CD4-positive, alpha-beta T cell treated with Interleukin-2 at 100 ng/mL for 4 hours (primary cell): Measurements from ENCODE around the gene CEP70.
"Not testable (repeated sequence)": the region's sequence is repeated elsewhere in the genome, so short reads cannot be mapped to it uniquely, and the experiment has no call there.

Experiments used
- DNase-seq: peaks from one replicate; pipeline ENCODE4 v3.0.0-alpha.2; 2020; ENCODE audit warnings: low spot score

Gene CEP70

DNA sequence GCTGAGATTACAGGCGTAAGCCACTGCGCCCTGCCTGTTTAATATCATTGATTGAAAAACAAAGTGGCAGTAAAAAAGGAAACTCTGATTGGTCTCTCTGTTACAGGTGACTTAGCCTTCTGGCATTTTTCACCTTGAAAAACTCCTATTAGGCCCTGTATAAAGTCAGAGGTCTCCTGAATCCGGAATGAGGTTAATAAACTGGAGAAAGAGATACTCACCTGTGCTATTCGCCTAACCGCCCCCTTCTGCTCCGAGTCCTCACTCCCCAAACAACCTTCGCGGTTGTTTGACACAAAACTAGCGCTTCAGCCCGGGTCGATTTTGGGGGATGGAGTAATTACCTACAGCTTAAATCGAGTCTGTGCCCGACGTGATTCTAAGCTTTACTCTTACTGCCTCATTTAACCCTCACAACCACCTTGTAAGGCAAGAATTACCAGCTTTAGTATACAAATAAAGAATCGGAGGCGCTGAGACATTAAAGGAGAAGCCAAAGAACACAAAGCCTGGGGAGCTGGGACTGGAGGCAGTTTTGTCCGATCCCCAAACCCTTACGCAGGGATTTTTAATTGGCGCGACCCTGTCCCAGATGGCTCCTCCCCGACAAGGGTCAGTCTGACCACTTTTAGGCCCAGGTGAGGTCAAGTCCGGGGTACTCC lies 441 bp downstream of the CEP70 start:
- DNase-seq = no peak

DNA sequence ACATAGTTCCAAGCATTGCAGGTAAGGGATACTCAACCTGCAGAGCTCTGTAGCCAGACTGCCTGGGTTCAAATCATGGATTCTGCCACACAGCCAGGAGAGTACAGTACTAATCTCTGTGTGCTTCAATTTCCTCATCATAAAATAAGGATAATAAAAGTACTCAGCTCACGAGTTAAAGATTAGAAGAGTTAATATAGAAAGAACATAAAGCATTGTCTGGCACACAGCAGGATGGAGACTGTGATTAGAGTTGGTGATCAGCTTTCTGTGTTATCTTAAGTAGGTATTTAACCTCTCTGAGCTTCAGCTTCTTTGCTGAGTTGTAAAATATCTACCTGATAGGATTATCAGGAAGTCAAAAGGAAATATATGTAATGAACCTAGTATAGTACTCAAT lies 2.7 kb downstream of the CEP70 start:
- DNase-seq = no peak

DNA sequence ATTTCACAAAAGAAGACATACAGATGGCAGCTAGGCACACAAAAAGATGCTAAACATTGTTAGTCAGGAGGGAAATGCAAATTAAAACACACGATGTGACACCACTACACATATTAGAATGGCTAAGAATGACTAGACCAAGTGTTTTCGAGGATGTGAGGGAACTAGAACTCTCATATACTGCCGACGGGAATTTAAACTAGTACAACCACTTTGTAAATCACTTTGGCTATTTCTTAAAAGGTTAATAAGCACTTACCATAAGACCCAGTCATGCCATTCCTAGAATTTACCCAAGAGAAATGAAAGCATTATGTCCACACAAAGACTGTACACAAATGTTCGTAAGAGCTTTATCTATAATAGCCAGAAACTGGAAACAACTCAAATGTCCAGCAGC lies 5.6 kb downstream of the CEP70 start:
- DNase-seq = no peak

DNA sequence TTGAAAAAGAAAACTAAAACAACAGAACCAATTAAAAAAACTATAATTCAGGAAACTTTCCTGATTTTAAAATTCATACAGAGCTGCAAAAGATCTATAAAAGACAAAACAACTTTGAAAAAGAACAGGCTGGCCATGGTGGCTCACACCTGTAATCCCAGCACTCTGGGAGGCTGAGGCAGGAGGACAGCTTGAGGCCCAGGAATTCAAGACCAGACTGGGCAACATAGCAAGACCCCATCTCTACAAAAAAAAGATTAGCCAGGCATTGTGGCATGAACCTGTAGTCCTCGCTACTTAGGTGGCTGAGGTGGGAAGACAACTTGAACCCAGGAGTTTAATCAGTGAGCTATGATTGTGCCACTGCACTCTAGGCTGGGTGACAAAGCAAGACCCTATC lies 6.7 kb downstream of the CEP70 start:
- no peak for DNase-seq

DNA sequence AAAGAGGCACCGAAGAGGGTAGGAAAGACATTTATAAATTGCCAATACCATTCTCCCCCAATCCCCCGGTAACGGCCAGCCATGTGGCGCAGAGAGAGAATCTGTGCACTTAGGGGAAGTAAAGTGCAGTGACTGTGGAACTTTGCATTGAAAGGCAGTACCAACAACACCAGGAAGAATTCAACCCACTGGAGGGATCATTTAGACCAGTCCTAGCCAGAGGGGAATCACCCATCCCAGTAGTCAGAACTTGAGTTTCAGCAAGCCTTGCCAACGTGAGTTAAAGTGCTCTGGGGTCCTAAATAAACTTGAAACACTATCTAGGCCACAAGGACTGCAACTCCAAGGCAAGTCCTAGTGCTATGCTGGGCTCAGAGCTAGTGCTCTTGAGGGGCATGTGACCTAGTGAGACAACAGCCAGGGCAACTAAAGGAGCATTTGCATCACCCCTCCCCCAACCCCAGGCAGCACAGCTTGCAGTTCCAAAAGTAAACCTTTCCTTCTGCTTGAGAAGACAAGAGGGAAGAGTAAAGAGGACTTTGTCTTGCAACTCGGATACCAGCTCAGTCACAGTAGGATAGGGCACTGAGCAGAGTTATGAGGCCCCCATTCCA lies 15.0 kb downstream of the CEP70 start:
- no peak for DNase-seq

DNA sequence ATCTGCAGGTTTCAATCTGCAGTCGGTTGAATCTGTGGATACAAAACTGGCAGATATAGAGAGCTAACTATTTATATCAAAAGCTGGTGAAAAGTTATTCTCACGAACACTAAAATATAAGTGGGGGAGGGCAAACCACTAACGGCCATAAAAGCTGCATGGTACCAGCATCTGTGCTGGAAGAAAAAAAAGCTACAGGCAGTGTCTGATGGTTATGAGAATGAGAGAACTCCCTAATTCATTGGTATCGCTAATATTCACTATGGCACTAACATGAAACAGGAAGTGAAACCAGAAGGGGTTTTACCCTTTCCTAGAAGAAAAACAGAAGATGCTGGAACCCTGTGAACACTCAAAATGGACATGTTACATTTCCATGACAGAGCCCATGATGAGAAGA lies 15.9 kb downstream of the CEP70 start:
- DNase-seq = no peak

DNA sequence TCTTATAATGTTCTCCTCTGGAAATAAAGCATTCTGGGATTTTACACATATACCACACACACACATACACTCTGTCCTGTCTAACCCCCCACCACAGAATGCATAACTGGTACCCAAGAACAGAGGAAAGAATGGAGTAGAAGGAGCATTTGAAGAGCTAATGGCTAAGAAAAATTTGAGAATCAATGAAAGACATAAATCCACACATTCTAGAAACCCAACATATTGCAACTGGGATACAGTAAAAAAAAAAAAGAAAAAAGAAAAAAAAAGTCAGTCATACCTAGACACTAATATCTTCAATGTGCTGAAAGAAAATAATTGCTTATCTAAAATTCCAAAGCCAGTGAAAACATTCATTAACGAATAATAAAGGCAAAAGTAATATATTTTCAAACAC lies 20.9 kb downstream of the CEP70 start:
- DNase-seq = no peak

DNA sequence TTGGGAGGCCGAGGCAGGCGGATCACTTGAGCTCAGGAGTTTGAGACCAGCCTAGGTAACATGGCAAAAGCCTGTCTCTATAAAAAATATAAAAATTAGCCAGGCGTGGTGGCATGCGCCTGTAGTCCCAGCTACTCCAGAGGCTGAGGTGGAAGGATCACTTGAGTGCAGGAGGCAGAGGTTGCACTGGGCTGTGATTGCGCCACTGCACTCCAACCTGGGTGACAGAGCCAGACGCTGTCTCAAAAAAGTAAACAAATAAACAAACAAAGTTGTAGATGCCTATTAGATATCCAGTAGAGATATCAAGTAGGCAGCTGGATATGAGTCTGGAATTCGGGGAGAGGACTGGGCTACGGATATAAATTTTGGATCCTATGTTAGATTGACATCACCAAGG lies 24.4 kb downstream of the CEP70 start:
- not testable (repeated sequence) for DNase-seq

DNA sequence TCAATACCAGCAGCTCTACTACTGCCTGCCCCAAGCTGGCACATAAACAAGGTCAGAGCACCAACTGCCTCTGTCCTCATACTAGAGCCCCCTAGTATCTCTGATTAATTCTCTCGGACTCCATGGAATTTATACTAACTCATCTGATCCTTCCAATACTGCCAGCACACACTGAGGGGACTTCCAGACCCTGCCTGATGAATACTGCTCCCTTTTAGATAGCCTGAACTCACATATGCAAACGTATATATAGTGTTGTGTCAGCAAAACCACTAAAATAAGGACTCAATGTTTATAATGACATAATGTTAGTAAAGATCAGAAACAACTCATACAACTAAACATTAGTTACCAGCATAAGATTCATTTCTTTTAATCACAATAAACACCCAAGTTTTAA lies 25.0 kb downstream of the CEP70 start:
- DNase-seq = no peak

DNA sequence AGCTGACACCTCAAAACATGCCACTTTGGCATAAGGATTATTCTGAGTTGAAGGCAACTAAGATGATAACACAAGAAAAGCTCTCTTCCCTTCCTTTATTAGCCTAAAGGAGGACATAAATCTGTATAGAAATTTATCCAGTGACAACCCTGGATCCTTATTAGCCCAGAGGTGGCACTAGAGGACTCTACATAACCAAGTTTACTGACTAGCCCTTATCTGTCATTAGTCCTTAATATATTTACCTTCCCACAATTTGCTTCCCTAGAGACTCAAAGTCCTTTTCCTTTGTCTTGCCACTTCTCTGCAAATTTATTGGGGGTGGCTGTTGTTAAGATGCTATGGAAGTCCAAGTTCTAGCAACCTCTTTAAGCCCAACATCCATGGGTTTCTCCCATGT lies 26.7 kb downstream of the CEP70 start:
- DNase-seq = no peak

DNA sequence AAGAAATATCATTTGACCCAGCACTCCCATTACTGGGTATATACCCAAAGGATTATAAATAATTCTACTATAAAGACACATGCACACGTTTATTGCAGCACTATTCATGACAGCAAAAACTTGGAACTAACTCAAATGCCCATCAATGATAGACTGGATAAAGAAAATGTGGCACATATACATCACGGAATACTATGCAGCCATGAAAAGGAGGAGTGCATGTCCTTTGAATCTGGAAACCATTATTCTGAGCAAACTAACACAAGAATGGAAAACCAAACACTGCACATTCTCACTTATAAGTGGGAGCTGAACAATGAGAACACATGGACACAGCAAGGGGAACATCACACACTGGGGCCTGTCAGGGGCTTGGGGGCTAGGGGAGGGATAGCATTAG lies 27.8 kb downstream of the CEP70 start:
- DNase-seq = not testable (repeated sequence)

DNA sequence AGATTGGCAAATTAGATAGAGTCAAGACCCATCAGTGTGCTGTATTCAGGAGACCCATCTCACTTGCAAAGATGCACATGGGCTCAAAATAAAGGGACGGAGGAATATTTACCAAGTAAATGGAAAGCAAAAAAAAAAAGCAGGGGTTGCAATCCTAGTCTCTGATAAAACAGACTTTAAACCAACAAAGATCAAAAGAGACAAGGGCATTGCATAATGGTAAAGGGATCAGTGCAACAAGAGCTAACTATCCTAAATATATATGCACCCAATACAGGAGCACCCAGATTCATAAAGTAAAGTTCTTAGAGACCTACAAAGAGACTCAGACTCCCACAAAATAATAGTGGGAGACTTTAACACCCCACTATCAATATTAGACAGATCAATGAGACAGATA lies 31.2 kb downstream of the CEP70 start:
- DNase-seq = not testable (repeated sequence)

DNA sequence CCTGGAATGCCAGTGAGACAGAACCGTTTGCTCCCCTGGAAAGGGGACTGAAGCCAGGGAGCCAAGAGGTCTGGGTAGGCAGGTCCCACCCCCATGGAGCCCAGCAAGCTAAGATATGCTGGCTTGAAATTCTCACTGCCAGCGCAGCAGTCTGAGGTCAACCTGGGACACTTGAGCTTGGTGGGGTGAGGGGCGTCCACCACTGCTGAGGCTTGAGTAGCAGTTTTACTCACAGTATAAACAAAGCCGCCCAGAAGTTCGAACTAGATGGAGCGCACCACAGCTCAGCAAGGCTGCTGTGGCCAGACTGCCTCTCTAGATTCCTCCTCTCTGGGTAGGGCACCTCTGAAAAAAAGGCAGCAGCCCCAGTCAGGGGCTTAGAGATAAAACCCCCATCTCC lies 33.6 kb downstream of the CEP70 start:
- no peak for DNase-seq

DNA sequence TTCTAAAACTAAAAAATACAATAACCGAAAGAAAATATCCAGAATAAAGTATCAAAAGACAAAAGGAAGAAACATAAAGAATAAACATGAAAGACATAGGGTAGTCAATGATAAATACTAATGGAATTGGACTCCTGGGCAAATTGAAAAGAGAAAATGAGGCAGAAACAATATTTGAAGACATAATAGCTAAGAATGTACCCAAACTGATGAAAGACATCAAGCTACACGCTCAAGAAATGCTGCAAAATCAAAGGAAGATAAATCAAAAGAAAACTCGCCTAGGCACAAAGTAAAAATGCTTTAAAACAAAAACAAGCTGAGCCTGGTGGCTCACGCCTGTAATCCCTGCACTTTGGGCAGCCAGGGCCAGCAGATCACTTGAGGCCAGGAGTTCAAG lies 34.9 kb downstream of the CEP70 start:
- no peak for DNase-seq

DNA sequence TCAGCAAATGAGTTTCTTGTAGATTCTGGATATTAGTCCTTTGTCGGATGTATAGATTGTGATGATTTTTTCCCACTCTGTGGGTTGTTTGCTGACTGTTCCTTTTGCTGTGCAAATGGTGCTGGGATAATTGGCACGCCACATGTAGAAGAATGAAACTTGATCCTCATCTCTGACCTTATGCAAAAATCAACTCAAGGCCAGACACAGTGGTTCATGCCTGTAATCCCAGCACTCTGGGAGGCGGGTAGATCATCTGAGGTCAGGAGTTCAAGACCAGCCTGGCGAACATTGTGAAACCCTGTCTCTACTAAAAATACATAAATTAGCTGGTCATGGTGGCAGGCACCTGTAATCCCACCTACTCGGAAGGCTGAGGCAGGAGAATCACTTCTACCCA lies 39.3 kb downstream of the CEP70 start:
- DNase-seq = not testable (repeated sequence)

DNA sequence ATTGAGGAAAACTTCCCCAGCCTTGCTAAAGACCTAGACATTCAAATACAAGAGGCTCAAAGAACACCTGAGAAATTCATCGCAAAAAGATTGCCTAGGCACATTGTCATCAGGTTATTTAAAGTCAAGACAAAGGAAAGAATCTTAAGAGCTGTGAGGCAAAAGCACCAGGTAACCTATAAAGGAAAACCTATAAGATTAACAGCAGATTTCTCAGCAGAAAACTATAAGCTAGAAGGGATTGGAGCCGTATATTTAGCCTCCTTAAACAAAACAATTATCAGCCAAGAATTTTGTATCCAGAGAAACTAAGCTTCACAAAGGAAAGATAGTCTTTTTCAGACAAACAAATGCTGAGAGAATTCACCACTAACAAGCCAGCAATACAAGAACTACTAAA lies 43.1 kb downstream of the CEP70 start:
- not testable (repeated sequence) for DNase-seq

DNA sequence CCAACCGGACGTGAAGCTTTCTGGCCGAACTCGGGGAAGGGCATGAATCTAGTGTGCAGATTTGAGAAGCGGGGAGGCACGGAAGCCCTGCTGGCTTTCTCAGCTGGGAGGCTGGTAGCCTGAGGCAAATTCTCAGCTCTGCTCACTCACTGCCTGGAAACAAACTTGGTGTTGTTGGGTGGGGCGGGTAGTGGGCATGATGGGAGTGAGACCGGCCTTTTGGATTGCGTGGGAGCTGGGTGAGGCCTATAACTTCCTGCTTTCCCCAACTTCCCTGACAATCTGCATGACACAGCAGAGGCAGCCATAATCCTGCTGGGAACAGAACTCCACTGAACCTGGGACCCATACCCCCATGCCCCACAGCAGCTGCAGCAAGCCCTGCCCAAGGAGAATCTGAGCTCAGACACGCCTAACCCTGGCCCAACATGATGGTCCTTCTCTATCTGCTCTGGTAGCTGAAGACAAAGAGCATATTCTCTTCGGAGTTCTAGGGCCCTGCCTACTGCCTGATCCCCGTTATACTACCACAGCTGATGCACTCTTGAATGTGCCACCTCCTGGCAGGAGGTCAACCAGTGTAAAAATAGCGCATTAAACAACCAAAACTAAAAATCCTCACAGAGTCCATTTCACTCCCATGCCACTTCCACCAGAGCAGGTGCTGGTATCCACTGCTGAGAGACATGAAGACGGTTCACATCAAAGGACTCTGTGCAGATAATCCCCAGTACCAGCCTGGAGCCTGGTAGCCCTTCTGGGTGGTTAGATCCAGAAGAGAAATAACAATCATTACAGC lies 44.7 kb downstream of the CEP70 start:
- no peak for DNase-seq

DNA sequence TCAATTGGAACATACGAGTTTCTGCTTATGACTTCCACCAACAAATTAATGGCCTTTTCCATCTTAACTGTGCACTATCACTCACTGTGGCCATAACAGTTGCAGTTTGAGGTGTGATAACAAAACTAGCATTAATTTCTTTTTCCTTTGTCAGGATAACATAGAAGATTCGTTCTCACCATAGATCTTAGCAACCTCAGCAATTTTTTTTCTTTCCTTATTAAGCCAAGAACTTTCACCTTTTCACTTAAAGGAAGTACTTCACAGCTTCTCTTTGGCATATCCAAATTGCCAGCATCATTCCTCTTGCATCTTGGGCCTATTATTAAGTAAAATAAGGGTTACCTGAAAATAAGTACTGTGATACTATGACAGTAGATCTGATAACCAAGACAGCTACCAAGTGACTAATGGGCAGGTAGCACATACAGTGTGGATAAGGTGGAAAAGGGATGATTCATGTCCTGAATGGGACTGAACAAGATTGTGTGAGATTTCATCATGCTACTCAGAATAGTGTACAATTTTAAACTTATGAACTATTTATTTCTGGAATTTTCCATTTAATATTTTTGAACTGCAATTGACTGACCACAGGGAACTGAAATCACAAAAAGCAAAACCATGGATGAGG lies 46.6 kb downstream of the CEP70 start:
- no peak for DNase-seq

DNA sequence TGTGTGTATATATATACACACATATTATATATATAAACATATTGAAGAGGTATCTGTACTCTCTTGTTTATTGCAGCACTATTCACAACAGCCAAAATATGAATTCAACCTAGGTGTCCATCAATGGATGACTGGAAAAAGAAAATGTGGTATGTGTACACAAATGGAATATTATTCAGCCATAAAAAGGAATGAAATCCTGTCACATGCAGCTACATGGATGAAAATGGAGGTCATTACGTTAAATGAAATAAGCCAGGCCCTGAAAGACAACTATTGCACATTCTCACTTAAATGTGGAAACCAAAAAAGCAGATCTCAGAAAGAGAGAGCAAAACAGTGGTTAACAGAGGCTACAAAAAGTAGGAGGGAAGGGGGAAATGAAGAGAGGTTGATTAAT lies 49.5 kb downstream of the CEP70 start:
- DNase-seq = no peak

DNA sequence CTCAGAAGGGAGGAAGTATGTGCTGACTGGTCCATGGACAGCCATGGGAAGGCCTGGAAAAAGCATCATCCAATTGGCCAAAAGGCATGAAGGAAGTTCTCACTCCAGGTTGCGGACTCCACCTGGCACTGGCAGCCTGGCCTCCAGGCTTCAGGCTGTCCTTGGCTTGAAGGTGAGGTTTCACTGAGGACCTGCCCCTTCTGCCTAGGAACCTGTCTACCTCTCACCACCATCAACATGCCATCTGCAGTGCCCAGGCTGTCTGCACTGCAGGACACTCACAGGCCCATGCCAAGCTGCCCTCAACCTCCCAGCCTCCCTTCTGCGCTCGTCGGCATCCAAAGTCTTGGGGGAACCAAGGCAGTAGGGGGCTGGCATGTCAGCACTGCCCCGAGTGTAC lies 51.1 kb downstream of the CEP70 start:
- no peak for DNase-seq

DNA sequence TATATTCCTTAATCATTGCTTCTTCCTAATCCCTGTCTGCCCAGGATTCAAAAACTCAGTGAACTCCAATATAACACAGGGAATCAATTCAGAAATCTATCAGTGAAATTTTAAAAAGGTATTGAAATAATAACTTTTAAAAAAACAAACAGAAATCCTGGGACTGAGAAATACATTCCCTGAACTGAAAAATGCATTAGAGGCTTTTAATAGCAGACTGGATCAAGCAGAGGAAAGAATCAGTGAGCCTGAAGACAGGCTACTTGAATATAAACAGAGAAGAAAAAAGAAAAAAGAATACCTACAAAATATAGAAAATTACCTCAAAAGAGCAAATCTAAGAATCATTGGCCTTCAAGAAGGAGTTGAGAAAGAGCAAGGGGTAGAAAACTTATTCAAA lies 54.7 kb downstream of the CEP70 start:
- DNase-seq = no peak

DNA sequence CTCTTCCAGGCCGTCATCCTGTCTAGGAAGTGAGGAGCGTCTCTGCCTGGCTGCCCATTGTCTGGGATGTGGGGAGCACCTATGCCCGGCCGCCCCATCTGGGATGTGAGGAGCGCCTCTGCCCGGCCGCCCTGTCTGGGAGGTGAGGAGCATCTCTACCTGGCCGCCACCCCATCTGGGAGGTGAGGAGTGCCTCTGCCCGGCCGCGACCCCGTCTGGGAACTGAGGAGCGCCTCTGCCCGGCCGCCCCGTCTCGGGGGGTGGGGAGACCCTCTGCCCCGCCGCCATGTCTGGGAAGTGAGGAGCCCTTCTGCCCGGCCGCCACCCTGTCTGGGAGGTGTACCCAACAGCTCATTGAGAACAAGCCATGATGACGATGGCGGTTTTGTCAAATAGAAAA lies 72.6 kb downstream of the CEP70 start:
- DNase-seq = not testable (repeated sequence)
